Hepatocyte (in vitro differentiated cells): ENCODE data around the gene GZF1.

Experiments
- EZH2phosphoT487 ChIP-seq: fragments of 200-600 bp; sonication (generic); IDR thresholded peaks from one replicate; pipeline ENCODE4 v1.6.1; 2018; ENCODE audit warnings: antibody characterized with exemption, mild to moderate bottlenecking, low read depth, moderate library complexity; ENCODE audit not compliant: unreplicated experiment, severe bottlenecking
- TF ChIP-seq, protein P1 (sequence below): fragments of 200-600 bp; sonication (generic); IDR thresholded peaks from 2 replicates; pipeline ENCODE4 v1.5.1; 2016; ENCODE audit warnings: antibody characterized with exemption, mild to moderate bottlenecking; ENCODE audit not compliant: poor library complexity

DNA sequence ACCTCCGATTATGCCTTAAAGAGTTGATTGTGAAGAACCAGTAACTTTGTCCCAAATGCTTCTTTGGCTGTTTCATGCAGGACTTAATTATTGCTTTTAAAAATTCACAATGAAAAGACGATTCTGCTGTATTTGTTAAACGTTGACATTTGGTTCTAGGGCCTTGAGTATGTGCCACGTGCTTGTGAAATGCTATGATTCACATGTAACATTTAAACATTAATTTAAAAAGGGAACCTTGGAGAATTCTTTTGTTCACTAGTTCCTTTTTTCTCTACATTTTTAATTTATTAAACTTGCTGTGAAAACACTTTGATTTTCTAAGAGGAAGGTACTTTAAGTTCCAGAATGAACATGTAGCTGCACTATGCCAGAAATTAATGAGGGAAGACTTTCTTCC, 9.5 kb downstream of the GZF1 start:
- TF ChIP-seq, protein P1, sequence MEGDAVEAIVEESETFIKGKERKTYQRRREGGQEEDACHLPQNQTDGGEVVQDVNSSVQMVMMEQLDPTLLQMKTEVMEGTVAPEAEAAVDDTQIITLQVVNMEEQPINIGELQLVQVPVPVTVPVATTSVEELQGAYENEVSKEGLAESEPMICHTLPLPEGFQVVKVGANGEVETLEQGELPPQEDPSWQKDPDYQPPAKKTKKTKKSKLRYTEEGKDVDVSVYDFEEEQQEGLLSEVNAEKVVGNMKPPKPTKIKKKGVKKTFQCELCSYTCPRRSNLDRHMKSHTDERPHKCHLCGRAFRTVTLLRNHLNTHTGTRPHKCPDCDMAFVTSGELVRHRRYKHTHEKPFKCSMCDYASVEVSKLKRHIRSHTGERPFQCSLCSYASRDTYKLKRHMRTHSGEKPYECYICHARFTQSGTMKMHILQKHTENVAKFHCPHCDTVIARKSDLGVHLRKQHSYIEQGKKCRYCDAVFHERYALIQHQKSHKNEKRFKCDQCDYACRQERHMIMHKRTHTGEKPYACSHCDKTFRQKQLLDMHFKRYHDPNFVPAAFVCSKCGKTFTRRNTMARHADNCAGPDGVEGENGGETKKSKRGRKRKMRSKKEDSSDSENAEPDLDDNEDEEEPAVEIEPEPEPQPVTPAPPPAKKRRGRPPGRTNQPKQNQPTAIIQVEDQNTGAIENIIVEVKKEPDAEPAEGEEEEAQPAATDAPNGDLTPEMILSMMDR = no peak
- TF ChIP-seq EZH2phosphoT487 = no peak
